Trophoblast cell (in vitro differentiated cells and primary cell): ENCODE data around the gene DLD.

Source experiments
- DNase-seq, 2 donors: peaks; one replicate each; pipeline ENCODE4 v3.0.0-alpha.2; 2016
- H2AFZ ChIP-seq: 2 replicates; pipeline ENCODE4 v1.6.1; 2013; ENCODE audit warnings: low read length, moderate library complexity, mild to moderate bottlenecking; ENCODE audit not compliant: insufficient read depth, poor library complexity
- H2AK5ac ChIP-seq: 2 replicates; pipeline ENCODE4 v1.6.1; 2013; ENCODE audit warnings: mild to moderate bottlenecking, low read length
- H2BK120ac ChIP-seq: 2 replicates; pipeline ENCODE4 v1.6.1; 2013; ENCODE audit warnings: low read length, mild to moderate bottlenecking, moderate library complexity; ENCODE audit not compliant: insufficient read depth, poor library complexity
- H2BK12ac ChIP-seq: 2 replicates; pipeline ENCODE4 v1.6.1; 2013; ENCODE audit warnings: mild to moderate bottlenecking, low read length, moderate library complexity
- H2BK5ac ChIP-seq: 2 replicates; pipeline ENCODE4 v1.6.1; 2013; ENCODE audit warnings: low read length, low read depth, moderate library complexity, mild to moderate bottlenecking; ENCODE audit not compliant: poor library complexity
- H3K14ac ChIP-seq: 2 replicates; pipeline ENCODE4 v1.6.1; 2013; ENCODE audit warnings: mild to moderate bottlenecking, low read length
- H3K18ac ChIP-seq: 2 replicates; pipeline ENCODE4 v1.6.1; 2013; ENCODE audit warnings: mild to moderate bottlenecking, low read length
- H3K23ac ChIP-seq: 2 replicates; pipeline ENCODE4 v1.6.1; 2013; ENCODE audit warnings: low read length
- H3K27ac ChIP-seq: 2 replicates; pipeline ENCODE4 v1.5.1; 2013; ENCODE audit warnings: low read depth, mild to moderate bottlenecking, inconsistent platforms, low read length, moderate library complexity
- H3K27me3 ChIP-seq: 2 replicates; pipeline ENCODE4 v1.6.1; 2013; ENCODE audit warnings: inconsistent platforms, mild to moderate bottlenecking, low read length, moderate library complexity; ENCODE audit not compliant: insufficient read depth
- H3K36me3 ChIP-seq, 2 experiments: 1 replicate in 1 of 2; 2 replicates in 1 of 2; pipeline ENCODE4 v1.6.1; 2013; ENCODE audit warnings: low read length in 2 of 2, mild to moderate bottlenecking in 2 of 2, moderate library complexity in 1 of 2; ENCODE audit not compliant: insufficient read depth in 2 of 2, control insufficient read depth in 1 of 2
- H3K4ac ChIP-seq: 2 replicates; pipeline ENCODE4 v1.6.1; 2013; ENCODE audit warnings: low read depth, mild to moderate bottlenecking, low read length, moderate library complexity
- H3K4me1 ChIP-seq, 2 experiments: 1 replicate in 1 of 2; 2 replicates in 1 of 2; pipeline ENCODE4 v1.6.1; 2013; ENCODE audit warnings: low read length in 2 of 2, mild to moderate bottlenecking in 2 of 2, moderate library complexity in 1 of 2; ENCODE audit not compliant: insufficient read depth in 2 of 2, control insufficient read depth in 1 of 2
- H3K4me2 ChIP-seq: 2 replicates; pipeline ENCODE4 v1.6.1; 2013; ENCODE audit warnings: inconsistent platforms, mild to moderate bottlenecking, low read length, moderate library complexity
- H3K4me3 ChIP-seq: 2 replicates; pipeline ENCODE4 v1.5.1; 2013; ENCODE audit warnings: mild to moderate bottlenecking, low read depth, low read length, inconsistent platforms
- H3K79me1 ChIP-seq: one replicate; pipeline ENCODE4 v1.6.1; 2013; ENCODE audit warnings: low read length
- H3K79me2 ChIP-seq: 2 replicates; pipeline ENCODE4 v1.6.1; 2013; ENCODE audit warnings: low read length, mild to moderate bottlenecking; ENCODE audit not compliant: control insufficient read depth, insufficient read depth, poor library complexity
- H3K9ac ChIP-seq: 2 replicates; pipeline ENCODE4 v1.6.1; 2013; ENCODE audit warnings: mild to moderate bottlenecking, low read length
- H3K9me3 ChIP-seq: 2 replicates; pipeline ENCODE4 v1.6.1; 2013; ENCODE audit warnings: low read depth, mild to moderate bottlenecking, control low read depth, inconsistent platforms, low read length; ENCODE audit not compliant: insufficient read depth
- H4K12ac ChIP-seq: 2 replicates; pipeline ENCODE4 v1.6.1; 2013; ENCODE audit warnings: low read depth, mild to moderate bottlenecking, low read length, moderate library complexity
- H4K8ac ChIP-seq: 2 replicates; pipeline ENCODE4 v1.6.1; 2013; ENCODE audit warnings: low read depth, mild to moderate bottlenecking, low read length, moderate library complexity
- H4K91ac ChIP-seq: one replicate; pipeline ENCODE4 v1.6.1; 2013; ENCODE audit warnings: low read depth, mild to moderate bottlenecking, low read length, moderate library complexity
- whole genome bisulfite sequencing: extraction: QIAGEN DNeasy Blood & Tissue Kit; methylation state at CpG from one replicate; pipeline ENCODE4 v1.1.7; 2013; ENCODE audit warnings: missing lambda C conversion rate; ENCODE audit not compliant: insufficient read length, insufficient coverage; ENCODE audit errors: extremely low coverage; 5-methylcytosine and 5-hydroxymethylcytosine counted together

Gene DLD

DNA sequence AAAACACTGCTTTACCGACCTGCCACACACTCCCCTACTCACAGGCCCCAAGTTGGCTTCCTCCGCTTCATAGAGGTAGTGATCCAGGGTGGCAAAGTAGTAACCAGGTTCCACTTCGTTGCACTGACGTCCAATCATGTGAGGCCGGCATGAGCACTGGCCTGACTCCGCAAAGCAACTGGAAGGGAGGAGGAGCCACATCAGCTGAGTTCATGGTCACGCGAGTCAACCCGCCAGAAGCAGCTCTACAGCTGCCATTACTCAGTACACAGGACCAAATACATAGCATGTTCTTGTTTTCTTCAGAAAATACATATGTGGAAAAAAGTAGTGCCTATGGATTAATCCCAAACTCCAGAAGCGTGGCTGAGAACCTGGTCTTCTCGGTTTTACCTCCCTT lies 73.5 kb downstream of the DLD start:
- Histone ChIP-seq H4K12ac (no peak overlapping the region), H2BK12ac (no peak overlapping the region), H3K4me3 (no peak overlapping the region), H3K18ac (no peak overlapping the region), H3K9ac (no peak overlapping the region), H3K9me3 (no peaks in the 10 kb centered on the region), H2AFZ (no peak overlapping the region), H4K91ac (no peak overlapping the region), H3K36me3 (peaks cover 51 to 77% of the 10 kb centered on the region in 2 experiments), H4K8ac (no peak overlapping the region), H3K27me3 (no peaks in the 10 kb centered on the region), H2BK5ac (no peak overlapping the region), H3K4me1 (peaks cover 0 to 6% of the 10 kb centered on the region in 2 experiments), H2AK5ac (no peak overlapping the region), H3K79me1 (no peaks in the 10 kb centered on the region), H3K14ac (no peak overlapping the region), H3K23ac (no peak overlapping the region), H3K79me2 (no peaks in the 10 kb centered on the region), H2BK120ac (no peak overlapping the region), H3K27ac (no peak overlapping the region), H3K4me2 (no peak overlapping the region), H3K4ac (no peak overlapping the region)
- WGBS = no CpG with 5 or more reads among the region's 11 CpGs
- DNase-seq = no peak

GRCh38 chr7:107966711-107967110 lies 75.7 kb downstream of the DLD start:
- no peak overlapping the region for H3K27ac ChIP-seq
- DNase-seq = peak; percentile 94 to 95
- no peak overlapping the region for H2BK5ac ChIP-seq
- no peaks in the 10 kb centered on the region for H3K79me2 ChIP-seq
- H3K18ac ChIP-seq = peak overlapping the region; percentile 33
- no peak overlapping the region for H3K4me3 ChIP-seq
- no peaks in the 10 kb centered on the region for H3K79me1 ChIP-seq
- H4K8ac ChIP-seq = no peak overlapping the region
- H2BK12ac ChIP-seq = no peak overlapping the region
- no peak overlapping the region for H3K23ac ChIP-seq
- WGBS = no CpG with 5 or more reads among the region's 4 CpGs
- H2AK5ac ChIP-seq = no peak overlapping the region
- H3K4me2 ChIP-seq = no peak overlapping the region
- peaks cover 43 to 65% of the 10 kb centered on the region in 2 experiments for H3K36me3 ChIP-seq
- H2AFZ ChIP-seq = no peak overlapping the region
- peaks cover 0 to 4% of the 10 kb centered on the region in 2 experiments for H3K4me1 ChIP-seq
- no peak overlapping the region for H2BK120ac ChIP-seq
- no peak overlapping the region for H4K12ac ChIP-seq
- H3K14ac ChIP-seq = no peak overlapping the region
- no peak overlapping the region for H4K91ac ChIP-seq
- H3K27me3 ChIP-seq = no peaks in the 10 kb centered on the region
- H3K9me3 ChIP-seq = no peaks in the 10 kb centered on the region
- no peak overlapping the region for H3K4ac ChIP-seq
- no peak overlapping the region for H3K9ac ChIP-seq

DNA sequence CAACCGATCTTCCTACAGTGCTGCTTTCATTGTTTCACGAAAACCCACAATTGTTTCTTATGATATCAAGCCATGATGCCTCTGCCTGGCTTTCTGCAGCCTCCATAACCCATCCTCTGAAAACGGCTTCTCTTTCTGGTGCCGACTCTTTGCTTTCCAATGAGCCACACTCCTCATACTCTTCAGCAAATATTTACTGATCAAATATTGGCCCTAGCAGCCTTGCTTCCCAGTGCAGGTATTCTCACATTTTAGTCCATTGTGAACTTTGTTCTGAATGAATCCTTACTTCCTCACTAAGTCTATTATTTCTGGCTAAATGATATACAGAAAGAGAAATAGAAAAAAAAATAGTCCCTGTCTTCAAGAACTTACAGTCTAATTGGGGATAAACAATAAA lies 76.4 kb downstream of the DLD start:
- Histone ChIP-seq H3K9me3 (no peaks in the 10 kb centered on the region), H3K27ac (no peak overlapping the region), H3K79me1 (no peaks in the 10 kb centered on the region), H4K91ac (no peak overlapping the region), H3K9ac (no peak overlapping the region), H3K23ac (no peak overlapping the region), H2AFZ (no peak overlapping the region), H3K4me2 (no peak overlapping the region), H3K18ac (no peak overlapping the region), H3K4me1 (peaks cover 0 to 4% of the 10 kb centered on the region in 2 experiments), H3K27me3 (no peaks in the 10 kb centered on the region), H3K14ac (no peak overlapping the region), H3K4me3 (no peak overlapping the region), H2BK5ac (no peak overlapping the region), H3K36me3 (peaks cover 40 to 66% of the 10 kb centered on the region in 2 experiments), H2BK120ac (no peak overlapping the region), H3K79me2 (no peaks in the 10 kb centered on the region), H4K12ac (no peak overlapping the region), H3K4ac (no peak overlapping the region), H2BK12ac (no peak overlapping the region), H4K8ac (no peak overlapping the region), H2AK5ac (no peak overlapping the region)
- no CpG with 5 or more reads among the region's 4 CpGs for WGBS
- no peak for DNase-seq

- Histone ChIP-seq H3K9ac (no peak overlapping the region), H4K8ac (no peak overlapping the region), H3K79me2 (no peaks in the 10 kb centered on the region), H3K4me1 (peaks cover 0 to 7% of the 10 kb centered on the region in 2 experiments), H3K27me3 (no peaks in the 10 kb centered on the region), H2AFZ (no peak overlapping the region), H2BK120ac (no peak overlapping the region), H3K18ac (peak overlapping the region; percentile 23), H4K12ac (no peak overlapping the region), H3K4me2 (no peak overlapping the region), H3K27ac (no peak overlapping the region), H3K36me3 (peaks cover 39 to 68% of the 10 kb centered on the region in 2 experiments), H2BK5ac (no peak overlapping the region), H3K14ac (no peak overlapping the region), H2BK12ac (no peak overlapping the region), H3K23ac (no peak overlapping the region), H4K91ac (no peak overlapping the region), H2AK5ac (no peak overlapping the region), H3K4me3 (no peak overlapping the region), H3K4ac (no peak overlapping the region), H3K9me3 (no peaks in the 10 kb centered on the region), H3K79me1 (no peaks in the 10 kb centered on the region)
- WGBS = no CpG with 5 or more reads among the region's 3 CpGs
- no peak for DNase-seq
Observed at GRCh38 chr7:107968449-107968848, 77.5 kb downstream of the DLD start.
